ENCODE data around the gene MAP6.
A peak's percentile ranks its signal among the peaks of the same experiment; 100 is the strongest.
"Not testable (repeated sequence)": the region's sequence is repeated elsewhere in the genome, so short reads cannot be mapped to it uniquely, and the experiment has no call there.

MAP6 gene

GRCh38 chr11:75668451-75669297 lies at the start of gene MAP6:
Gene MAP6 (minus strand): TSS chr11:75669038. CDS start chr11:75668369, 669 bp downstream.
- no peak for DNase-seq (ENCODE audit: low read depth in 3 of 3)

GRCh38 chr11:75717608-75718418 lies 49.0 kb upstream of the MAP6 start, which contains the start of gene MOGAT2:
Gene MOGAT2 (plus strand): TSS chr11:75717838. CDS start chr11:75717889, 51 bp downstream.
- no peak for DNase-seq (ENCODE audit: low read depth in 3 of 3)

GRCh38 chr11:75716659-75717058 lies 47.8 kb upstream of the MAP6 start:
- no peak for DNase-seq (ENCODE audit: low read depth in 3 of 3)

- DNase-seq (ENCODE audit: low read depth in 3 of 3) = no peak
These were observed 46.9 kb upstream of the MAP6 start for GRCh38 chr11:75715688-75716087.

- DNase-seq (ENCODE audit: low read depth in 3 of 3) = no peak
These were observed 45.4 kb upstream of the MAP6 start for GRCh38 chr11:75714211-75714610.

- DNase-seq (ENCODE audit: low read depth in 3 of 3) = peak; percentile 33 to 46 (median 44)
These were observed 37.5 kb upstream of the MAP6 start for GRCh38 chr11:75706260-75706729.

GRCh38 chr11:75705541-75705940 lies 36.7 kb upstream of the MAP6 start:
- no peak for DNase-seq (ENCODE audit: low read depth in 3 of 3)

- DNase-seq (ENCODE audit: low read depth in 3 of 3) = no peak
These were observed 34.9 kb upstream of the MAP6 start for GRCh38 chr11:75703695-75704237.

GRCh38 chr11:75700940-75701339 lies 32.1 kb upstream of the MAP6 start:
- DNase-seq (ENCODE audit: low read depth in 3 of 3) = no peak

- DNase-seq (ENCODE audit: low read depth in 3 of 3) = no peak
These were observed 29.2 kb upstream of the MAP6 start for GRCh38 chr11:75697906-75698581.

GRCh38 chr11:75691804-75692203 lies 23.0 kb upstream of the MAP6 start:
- DNase-seq (ENCODE audit: low read depth in 3 of 3) = no peak

GRCh38 chr11:75689863-75690609 lies 21.2 kb upstream of the MAP6 start:
- no peak for DNase-seq (ENCODE audit: low read depth in 3 of 3)

- not testable (repeated sequence) for DNase-seq (ENCODE audit: low read depth in 3 of 3)
These were observed 15.0 kb upstream of the MAP6 start for GRCh38 chr11:75683856-75684255.

- no peak for DNase-seq (ENCODE audit: low read depth in 3 of 3)
These were observed 10.7 kb upstream of the MAP6 start for GRCh38 chr11:75679566-75679965.

GRCh38 chr11:75678620-75679259 lies 9.9 kb upstream of the MAP6 start:
- no peak for DNase-seq (ENCODE audit: low read depth in 3 of 3)

- no peak for DNase-seq (ENCODE audit: low read depth in 3 of 3)
These were observed 9.1 kb upstream of the MAP6 start for GRCh38 chr11:75677909-75678308.

GRCh38 chr11:75677275-75677674 lies 8.4 kb upstream of the MAP6 start:
- no peak for DNase-seq (ENCODE audit: low read depth in 3 of 3)

GRCh38 chr11:75673977-75674582 lies 5.2 kb upstream of the MAP6 start:
- no peak for DNase-seq (ENCODE audit: low read depth in 3 of 3)

- no peak for DNase-seq (ENCODE audit: low read depth in 3 of 3)
These were observed 897 bp downstream of the MAP6 start for GRCh38 chr11:75667831-75668450.
